ENCODE data around the gene ANAPC1. TPM values are rescaled to one million over a fixed set of nuclear protein-coding genes. Genes with fewer than 3 reads are reported as not detected.
A peak's percentile ranks its signal among the peaks of the same experiment; 100 is the strongest.
"Not testable (repeated sequence)": the region's sequence is repeated elsewhere in the genome, so short reads cannot be mapped to it uniquely, and the experiment has no call there.

The ANAPC1 gene
- total RNA-seq, result 100 to 1,000 TPM in 1 of 2 donors, 10 to 100 TPM in 1; 73.3 to 146 TPM

- peaks cover 3 to 9% of the 10 kb centered on the region in 2 donors for H3K4me1 Mint-ChIP-seq (ENCODE audit: low read depth in 2 of 2)
- no peaks in the 10 kb centered on the region for H3K9me3 Mint-ChIP-seq
- H3K27ac Mint-ChIP-seq, result peak within 1 kb of the TSS; percentile 80 to 91
- H3K36me3 Mint-ChIP-seq, result peaks cover 2% of the 10 kb centered on the region
- ATAC-seq (peak; percentile 94 to 98), DNase-seq (ENCODE audit: low spot score) (peak; percentile 90)
- H3K27me3 Mint-ChIP-seq, result no peaks in the 10 kb centered on the region
- peak within 1 kb of the TSS; percentile 89 for H3K4me3 Mint-ChIP-seq
Observed at GRCh38 chr2:111883661-111884591, at the start of gene ANAPC1. ANAPC1 (minus strand) TSS chr2:111884193; CDS start chr2:111880825, 3,368 bp downstream.

- H3K27me3 Mint-ChIP-seq, result peaks cover 0 to 5% of the 10 kb centered on the region in 2 donors
- H3K4me1 Mint-ChIP-seq (ENCODE audit: low read depth in 2 of 2), result peaks cover 4 to 9% of the 10 kb centered on the region in 2 donors
- H3K4me3 Mint-ChIP-seq, result no peak overlapping the region
- ATAC-seq, result no peak
- H3K9me3 Mint-ChIP-seq, result no peaks in the 10 kb centered on the region
- no peaks in the 10 kb centered on the region for H3K36me3 Mint-ChIP-seq
- no peak for DNase-seq (ENCODE audit: low spot score)
- H3K27ac Mint-ChIP-seq, result no peak overlapping the region
Observed at GRCh38 chr2:111932841-111933291, 48.9 kb upstream of the ANAPC1 start.

DNA sequence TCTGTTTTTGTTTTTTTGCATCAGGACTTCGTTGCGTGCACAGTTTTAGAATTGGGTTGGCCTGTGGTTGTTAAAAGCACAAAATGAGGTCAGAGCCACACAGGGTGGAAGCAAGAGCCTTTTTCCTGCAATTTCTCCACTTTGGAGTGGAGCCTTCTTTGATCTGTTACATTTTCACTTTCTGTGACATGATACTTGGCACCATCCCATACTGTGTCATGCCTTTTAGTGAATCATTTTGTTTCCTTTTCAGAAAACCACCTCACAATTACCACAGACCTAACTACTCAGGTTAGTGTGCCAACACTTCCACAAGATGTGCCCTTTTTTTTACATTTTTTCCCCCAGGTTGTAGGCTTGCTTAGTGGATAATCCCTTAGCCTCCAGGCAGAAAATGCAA lies 46.9 kb upstream of the ANAPC1 start:
- peak; percentile 60 to 65 for ATAC-seq
- Mint-ChIP-seq H3K27me3 (peaks cover 0 to 5% of the 10 kb centered on the region in 2 donors), H3K4me3 (peak overlapping the region; percentile 11), H3K9me3 (no peaks in the 10 kb centered on the region), H3K4me1 (ENCODE audit: low read depth in 2 of 2) (peaks cover 4 to 9% of the 10 kb centered on the region in 2 donors), H3K36me3 (no peaks in the 10 kb centered on the region), H3K27ac (peak overlapping the region in 1 of 2 donors; percentile 24)
- no peak for DNase-seq (ENCODE audit: low spot score)

GRCh38 chr2:111930409-111930808 lies 46.4 kb upstream of the ANAPC1 start:
- Mint-ChIP-seq H3K9me3 (no peaks in the 10 kb centered on the region), H3K27me3 (peaks cover 0 to 5% of the 10 kb centered on the region in 2 donors), H3K27ac (peak overlapping the region in 1 of 2 donors; percentile 24), H3K4me3 (no peak overlapping the region), H3K36me3 (no peaks in the 10 kb centered on the region), H3K4me1 (ENCODE audit: low read depth in 2 of 2) (peaks cover 4 to 9% of the 10 kb centered on the region in 2 donors)
- DNase-seq (ENCODE audit: low spot score), result no peak
- peak; percentile 32 to 57 for ATAC-seq

- Mint-ChIP-seq H3K36me3 (no peaks in the 10 kb centered on the region), H3K4me1 (ENCODE audit: low read depth in 2 of 2) (peaks cover 4 to 9% of the 10 kb centered on the region in 2 donors), H3K4me3 (no peak overlapping the region), H3K27me3 (peaks cover 2 to 7% of the 10 kb centered on the region in 2 donors), H3K27ac (no peak overlapping the region), H3K9me3 (no peaks in the 10 kb centered on the region)
- no peak for DNase-seq (ENCODE audit: low spot score)
- no peak for ATAC-seq
Observed at GRCh38 chr2:111927723-111928122, 43.7 kb upstream of the ANAPC1 start.

DNA sequence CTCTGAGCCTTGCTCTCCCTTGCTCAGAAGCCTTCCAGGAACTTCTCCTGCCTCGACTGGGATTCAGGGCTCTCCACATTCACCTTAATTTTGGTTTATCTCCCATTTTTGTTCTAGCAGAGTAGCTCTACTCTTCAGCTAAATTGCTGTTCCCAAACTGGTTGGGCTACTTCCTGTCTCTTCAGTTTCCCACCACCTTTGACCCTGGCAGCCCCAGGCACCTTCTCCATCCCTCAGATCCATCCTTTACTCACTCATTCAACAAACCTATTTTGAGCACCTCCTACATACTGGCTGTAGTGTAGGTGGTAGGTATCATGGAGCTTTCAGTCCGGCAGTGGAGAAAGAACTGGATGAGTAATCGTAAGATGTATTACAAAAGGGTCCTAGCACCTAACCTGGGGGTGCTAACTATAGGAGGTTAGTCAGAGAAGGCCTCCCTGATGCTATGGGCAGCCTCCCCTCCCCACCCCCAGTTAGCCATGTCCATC lies 40.7 kb upstream of the ANAPC1 start:
- Mint-ChIP-seq H3K4me3 (no peak overlapping the region), H3K4me1 (ENCODE audit: low read depth in 2 of 2) (no peaks in the 10 kb centered on the region), H3K27me3 (peaks cover 0 to 7% of the 10 kb centered on the region in 2 donors), H3K27ac (no peak overlapping the region), H3K9me3 (no peaks in the 10 kb centered on the region), H3K36me3 (no peaks in the 10 kb centered on the region)
- DNase-seq (ENCODE audit: low spot score), result no peak
- ATAC-seq, result no peak

GRCh38 chr2:111923276-111923804 lies 39.3 kb upstream of the ANAPC1 start:
- no peak overlapping the region for H3K4me3 Mint-ChIP-seq
- peaks cover 0 to 7% of the 10 kb centered on the region in 2 donors for H3K27me3 Mint-ChIP-seq
- H3K9me3 Mint-ChIP-seq, result no peaks in the 10 kb centered on the region
- DNase-seq (ENCODE audit: low spot score) (no peak), ATAC-seq (no peak)
- no peaks in the 10 kb centered on the region for H3K4me1 Mint-ChIP-seq (ENCODE audit: low read depth in 2 of 2)
- H3K27ac Mint-ChIP-seq, result no peak overlapping the region
- no peaks in the 10 kb centered on the region for H3K36me3 Mint-ChIP-seq

GRCh38 chr2:111919794-111920608 lies 36.0 kb upstream of the ANAPC1 start:
- ATAC-seq (no peak), DNase-seq (ENCODE audit: low spot score) (no peak)
- Mint-ChIP-seq H3K4me1 (ENCODE audit: low read depth in 2 of 2) (no peaks in the 10 kb centered on the region), H3K9me3 (no peaks in the 10 kb centered on the region), H3K27ac (no peak overlapping the region), H3K27me3 (peaks cover 2 to 7% of the 10 kb centered on the region in 2 donors), H3K4me3 (no peak overlapping the region), H3K36me3 (no peaks in the 10 kb centered on the region)

DNA sequence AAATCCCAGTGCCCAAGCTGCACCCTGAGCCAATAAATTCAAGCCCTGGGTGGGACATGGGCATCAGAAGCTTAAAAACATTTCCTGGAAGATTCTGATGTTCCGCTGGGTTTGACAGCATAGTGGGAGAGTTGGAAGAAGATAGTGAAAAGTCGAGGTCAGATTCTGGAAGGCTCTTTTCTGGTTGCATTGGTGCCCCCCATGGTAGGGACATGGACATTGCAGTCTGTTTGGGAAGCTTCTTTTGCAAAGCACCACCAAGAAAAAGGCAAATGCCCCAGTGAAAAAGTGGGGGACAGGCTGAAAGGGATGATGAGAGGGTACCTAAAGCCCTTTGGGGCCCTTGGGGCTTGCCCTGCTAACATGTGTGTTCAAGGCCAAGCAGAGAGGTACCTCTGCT lies 35.4 kb upstream of the ANAPC1 start:
- Mint-ChIP-seq H3K27me3 (peaks cover 2% of the 10 kb centered on the region in 2 donors), H3K4me1 (ENCODE audit: low read depth in 2 of 2) (no peaks in the 10 kb centered on the region), H3K27ac (no peak overlapping the region), H3K36me3 (no peaks in the 10 kb centered on the region), H3K9me3 (no peaks in the 10 kb centered on the region), H3K4me3 (no peak overlapping the region)
- no peak for ATAC-seq
- DNase-seq (ENCODE audit: low spot score), result no peak

GRCh38 chr2:111918383-111918806 lies 34.4 kb upstream of the ANAPC1 start:
- Mint-ChIP-seq H3K4me1 (ENCODE audit: low read depth in 2 of 2) (no peaks in the 10 kb centered on the region), H3K27me3 (peaks cover 0 to 2% of the 10 kb centered on the region in 2 donors), H3K9me3 (no peaks in the 10 kb centered on the region), H3K36me3 (no peaks in the 10 kb centered on the region), H3K4me3 (no peak overlapping the region), H3K27ac (no peak overlapping the region)
- ATAC-seq (no peak), DNase-seq (ENCODE audit: low spot score) (no peak)

DNA sequence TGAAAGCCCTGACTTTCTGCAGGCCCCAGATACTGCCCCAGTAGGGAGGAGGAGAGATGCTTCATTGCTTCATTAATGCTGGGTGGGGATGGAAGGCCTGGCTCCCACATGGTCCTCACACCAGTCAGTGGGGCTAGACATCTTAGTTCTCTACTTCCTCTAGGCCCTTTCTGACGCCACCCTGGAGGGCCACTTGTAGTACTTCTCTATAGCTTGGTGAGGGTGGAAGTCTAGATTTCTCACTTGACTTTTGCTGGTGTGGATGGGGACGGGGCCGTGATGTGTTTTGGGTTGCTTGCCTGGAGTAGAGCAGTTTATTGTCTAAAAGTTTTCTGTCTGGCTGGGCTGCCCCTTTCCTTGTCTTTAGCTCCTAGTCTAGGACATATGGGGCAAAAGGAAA lies 33.1 kb upstream of the ANAPC1 start:
- DNase-seq (ENCODE audit: low spot score), result no peak
- Mint-ChIP-seq H3K4me3 (no peak overlapping the region), H3K4me1 (ENCODE audit: low read depth in 2 of 2) (no peaks in the 10 kb centered on the region), H3K27me3 (peaks cover 0 to 2% of the 10 kb centered on the region in 2 donors), H3K27ac (no peak overlapping the region), H3K36me3 (no peaks in the 10 kb centered on the region), H3K9me3 (no peaks in the 10 kb centered on the region)
- peak in 1 of 2 donors; percentile 24 for ATAC-seq

GRCh38 chr2:111912547-111912946 lies 28.6 kb upstream of the ANAPC1 start:
- no peak for ATAC-seq
- no peak for DNase-seq (ENCODE audit: low spot score)
- Mint-ChIP-seq H3K4me3 (no peak overlapping the region), H3K4me1 (ENCODE audit: low read depth in 2 of 2) (no peaks in the 10 kb centered on the region), H3K27ac (no peak overlapping the region), H3K27me3 (peaks cover 0 to 2% of the 10 kb centered on the region in 2 donors), H3K36me3 (no peaks in the 10 kb centered on the region), H3K9me3 (no peaks in the 10 kb centered on the region)

DNA sequence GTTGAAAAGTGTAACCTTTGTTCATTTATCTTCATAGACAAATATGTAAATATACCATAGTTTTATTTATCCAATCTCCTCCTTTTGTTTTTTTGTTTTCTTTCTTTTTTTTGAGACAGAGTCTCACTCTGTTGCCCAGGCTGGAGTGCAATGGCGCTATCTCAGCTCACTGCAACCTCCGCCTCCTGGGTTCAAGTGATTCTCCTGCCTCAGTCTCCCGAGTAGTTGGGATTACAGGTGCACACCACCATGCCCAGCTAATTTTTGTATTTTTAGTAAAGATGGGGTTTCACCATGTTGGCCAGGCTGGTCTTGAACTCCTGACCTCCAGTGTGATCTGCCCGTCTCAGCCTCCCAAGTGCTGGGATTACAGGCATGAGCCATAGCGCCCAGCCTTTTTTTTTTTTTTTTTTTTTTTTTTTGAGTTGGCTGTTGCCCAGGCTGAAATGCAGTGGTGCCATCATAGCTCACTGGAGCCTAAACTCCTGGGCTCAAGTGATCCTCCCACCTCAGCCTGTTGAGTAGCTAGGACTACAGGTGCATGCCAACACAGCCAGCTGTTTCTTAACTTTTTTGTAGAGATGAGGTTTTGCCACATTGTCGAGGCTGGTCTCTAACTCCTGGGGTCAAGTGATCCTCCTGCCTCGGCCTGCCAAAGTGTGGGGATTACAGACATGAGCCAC lies 27.4 kb upstream of the ANAPC1 start:
- not testable (repeated sequence) for DNase-seq (ENCODE audit: low spot score); H3K27me3 Mint-ChIP-seq; H3K36me3 Mint-ChIP-seq; H3K4me3 Mint-ChIP-seq; ATAC-seq; H3K27ac Mint-ChIP-seq; H3K9me3 Mint-ChIP-seq; H3K4me1 Mint-ChIP-seq (ENCODE audit: low read depth in 2 of 2)
